ENCODE data around the gene HSD17B10.

- TF ChIP-seq CTCF (IDR thresholded peaks at IDR 0.05) (no peak), POLR2A (IDR thresholded peaks at IDR 0.05) (no peak)
These were observed 3.0 kb upstream of the HSD17B10 start for GRCh38 chrX:53437206-53437605.

Measured in adrenal gland (tissue), 5 donors.